NCI-H2196 (cell line): ENCODE results near the gene FNDC10.
"Not testable (repeated sequence)": the region's sequence is repeated elsewhere in the genome, so short reads cannot be mapped to it uniquely, and the experiment has no call there.

Experiments used
- DNase-seq: peaks from one replicate; lab custom pipeline; 2025; ENCODE audit not compliant: unreplicated experiment; lab: John Stamatoyannopoulos, UW

Gene FNDC10

GRCh38 chr1:1599935-1600860 lies at the start of gene FNDC10:
TSS of gene FNDC10 (minus strand) at chr1:1600135. CDS start at chr1:1600015, 120 bp downstream.
- no peak for DNase-seq

- DNase-seq = not testable (repeated sequence)
Observed at GRCh38 chr1:1648265-1648664, 48.3 kb upstream of the FNDC10 start.

DNA sequence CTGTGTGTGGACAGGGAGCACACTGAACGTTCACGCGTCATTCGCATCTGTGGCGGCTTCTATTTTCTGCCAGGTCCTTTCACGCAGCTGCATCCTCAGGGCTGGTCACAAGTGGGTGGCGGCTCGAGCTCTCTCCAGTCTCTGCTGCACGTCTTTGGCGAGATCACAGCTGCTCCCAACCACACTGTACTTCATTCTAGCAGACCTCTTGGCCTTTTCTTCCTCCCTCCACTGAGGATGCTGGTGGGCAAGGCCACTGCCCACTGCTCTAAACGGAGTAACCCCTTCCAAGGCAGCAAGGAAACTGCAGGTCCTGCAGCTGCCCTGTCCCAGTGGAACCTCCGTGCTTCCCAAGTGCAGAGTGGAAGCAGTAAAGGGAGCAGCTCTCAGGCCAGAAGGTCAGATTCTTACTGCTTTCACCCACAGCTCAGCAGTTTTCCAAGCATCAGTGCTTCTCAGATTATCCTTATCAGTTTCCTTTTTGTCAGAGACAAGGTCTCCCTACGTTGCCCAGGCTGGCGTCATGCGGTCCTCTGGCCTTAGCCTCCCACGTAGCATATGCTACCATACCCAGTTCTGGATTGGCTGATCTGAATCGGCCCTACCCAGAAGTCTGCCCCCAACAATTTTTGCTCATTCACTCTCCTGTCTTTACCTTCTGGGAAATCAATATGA lies 47.8 kb upstream of the FNDC10 start:
- DNase-seq = not testable (repeated sequence)

GRCh38 chr1:1646326-1646725 lies 46.4 kb upstream of the FNDC10 start:
- DNase-seq = not testable (repeated sequence)

DNA sequence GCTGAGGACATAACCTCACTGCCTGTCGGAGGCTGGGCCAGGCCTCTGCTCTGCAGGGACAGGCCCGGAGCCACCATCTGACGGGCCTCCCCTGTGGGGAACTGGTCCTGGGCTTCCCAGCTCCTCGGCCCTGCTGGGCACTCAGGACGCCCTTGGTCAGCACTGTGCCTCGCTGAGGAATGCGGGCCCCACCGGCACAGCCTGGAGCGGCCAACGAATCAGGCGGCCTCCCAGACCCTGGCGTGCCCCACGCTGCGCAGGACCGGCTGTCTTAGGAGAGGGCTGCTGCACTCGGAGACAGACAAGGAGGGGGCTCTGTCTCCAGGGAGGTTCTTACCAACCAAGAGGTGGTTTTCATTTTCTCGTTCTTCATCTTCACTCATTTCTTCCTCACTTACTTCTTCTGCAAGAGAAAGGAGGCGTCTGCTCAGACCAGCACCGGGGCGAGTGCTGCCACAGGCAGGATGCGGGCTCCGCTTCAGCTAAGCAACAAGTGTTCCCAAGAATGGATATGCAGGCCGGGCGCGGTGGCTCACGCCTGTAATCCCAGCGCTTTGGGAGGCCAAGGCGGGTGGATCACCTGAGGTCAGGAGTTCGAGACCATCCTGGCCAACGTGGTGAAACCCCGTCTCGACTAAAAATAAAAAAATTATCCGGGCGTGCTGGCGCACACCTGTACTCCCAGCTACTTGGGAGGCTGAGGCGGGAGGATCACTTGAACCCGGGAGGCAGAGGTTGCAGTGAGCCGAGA lies 41.0 kb upstream of the FNDC10 start:
- DNase-seq = not testable (repeated sequence)

DNA sequence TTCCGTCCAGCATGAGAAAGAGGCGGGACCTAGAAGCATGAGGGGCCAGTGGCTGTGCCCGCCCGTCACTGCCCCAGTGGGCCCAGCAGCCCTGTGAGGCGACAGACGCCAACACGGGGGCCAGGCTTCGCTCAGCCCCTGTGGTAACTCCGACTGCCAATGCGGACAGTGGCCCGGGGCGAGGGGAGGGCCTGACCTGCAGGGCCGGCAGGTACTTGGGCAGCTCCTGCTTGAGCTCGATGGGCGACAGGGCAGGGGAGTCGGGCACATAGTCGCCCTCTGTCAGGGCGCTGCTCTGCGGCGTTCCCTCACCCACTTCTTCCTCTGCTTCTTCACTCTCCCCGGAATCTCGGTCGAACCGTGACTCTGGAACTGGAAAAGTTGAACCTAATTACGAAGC lies 40.1 kb upstream of the FNDC10 start:
- DNase-seq = not testable (repeated sequence)

DNA sequence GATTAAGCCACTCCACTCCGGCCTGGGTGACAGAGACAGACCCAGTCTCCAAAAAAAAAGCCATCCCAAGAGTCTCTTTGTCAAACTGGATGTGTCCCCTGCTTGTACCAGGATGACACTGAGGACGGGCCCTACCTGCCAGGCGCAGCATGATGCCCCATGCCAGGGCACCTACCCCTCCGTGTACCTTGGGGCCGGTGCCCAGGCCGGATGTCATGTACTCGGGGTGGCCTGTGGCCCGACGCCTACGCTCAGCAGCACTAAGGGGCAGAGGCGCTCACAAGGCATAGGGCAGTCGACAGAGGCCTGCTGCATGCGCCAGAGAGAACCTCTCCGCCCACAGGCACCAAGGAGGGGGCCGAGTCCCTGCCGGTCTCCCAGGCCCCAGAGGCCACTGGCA lies 39.4 kb upstream of the FNDC10 start:
- not testable (repeated sequence) for DNase-seq

DNA sequence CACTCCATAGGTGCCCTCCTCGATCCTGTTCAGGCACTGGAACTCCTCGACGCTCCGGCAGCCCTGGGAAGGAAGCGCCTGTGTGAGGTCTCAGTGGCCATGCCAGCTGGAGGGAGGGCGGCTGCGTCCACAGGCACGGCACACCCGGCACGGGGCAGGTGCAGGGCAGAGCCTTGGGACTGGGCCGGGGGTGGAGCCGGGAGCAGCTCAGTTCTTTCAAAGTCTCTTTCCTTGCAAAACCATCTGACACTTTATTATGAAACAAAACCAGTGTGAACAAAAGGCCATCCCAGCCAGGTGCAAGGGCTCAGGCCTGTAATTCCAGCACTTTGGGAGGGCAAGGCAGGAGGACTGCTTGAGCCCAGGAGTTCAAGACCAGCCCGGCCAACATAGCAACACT lies 38.6 kb upstream of the FNDC10 start:
- DNase-seq = peak; percentile 32

DNA sequence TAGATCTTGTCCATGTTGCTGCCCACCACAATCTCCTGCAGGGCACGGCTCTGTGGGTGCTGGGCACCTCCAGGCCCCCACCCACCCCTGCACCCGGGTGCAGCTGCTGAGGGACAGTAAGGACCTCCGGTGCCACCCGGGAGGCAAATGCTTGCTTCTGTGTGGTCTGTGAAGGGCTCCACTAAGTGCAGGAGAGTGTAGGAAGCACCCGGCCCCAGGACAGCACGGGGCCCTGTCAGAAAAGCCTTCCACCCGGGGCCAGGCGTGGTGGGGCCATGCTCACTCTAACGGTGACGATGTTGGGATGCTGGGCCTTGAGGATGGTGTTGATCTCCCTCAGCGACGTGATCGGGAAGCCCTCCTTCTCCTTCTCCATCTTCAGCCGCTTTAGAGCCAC lies 37.5 kb upstream of the FNDC10 start:
- not testable (repeated sequence) for DNase-seq

DNA sequence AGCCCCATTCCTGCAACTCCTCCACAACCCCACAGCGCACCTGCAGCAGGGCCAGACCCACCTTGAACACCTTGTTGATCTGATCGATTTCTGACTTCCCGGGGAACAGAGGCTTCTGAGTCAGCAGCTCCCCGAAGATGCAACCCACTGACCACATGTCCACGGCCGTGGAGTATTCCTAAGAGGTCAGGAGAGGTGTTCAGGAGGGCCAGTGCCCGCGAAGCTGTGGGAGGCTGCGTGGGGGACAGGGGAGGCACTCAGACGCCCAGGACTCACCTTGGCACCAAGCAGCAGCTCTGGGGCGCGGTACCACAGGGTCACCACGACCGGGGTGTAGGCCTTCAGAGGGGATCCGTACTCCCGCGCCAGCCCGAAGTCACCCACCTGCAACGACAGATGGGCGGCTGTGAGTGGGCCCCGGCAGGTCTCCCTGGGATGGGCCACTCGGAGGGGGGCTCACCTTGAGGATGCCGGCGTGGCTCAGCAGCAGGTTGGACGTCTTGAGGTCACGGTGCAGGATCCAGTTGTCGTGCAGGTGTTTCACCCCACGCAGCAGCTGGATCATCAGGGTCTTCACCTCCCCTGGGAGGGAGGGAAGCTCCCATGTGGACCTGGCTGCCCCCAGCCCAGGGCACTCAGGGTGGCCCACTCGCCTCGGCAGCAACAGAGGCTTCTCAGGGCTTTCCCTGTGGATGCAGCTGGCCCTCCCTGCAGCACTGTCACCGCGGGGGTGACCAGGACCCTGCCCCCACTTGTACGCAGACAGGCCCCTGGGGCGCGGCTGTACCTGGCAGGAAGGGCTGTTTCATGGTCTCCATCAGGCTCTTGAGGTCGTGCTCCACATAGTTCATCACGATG lies 36.9 kb upstream of the FNDC10 start:
- not testable (repeated sequence) for DNase-seq

- not testable (repeated sequence) for DNase-seq
Observed at GRCh38 chr1:1634613-1635012, 34.7 kb upstream of the FNDC10 start.

DNA sequence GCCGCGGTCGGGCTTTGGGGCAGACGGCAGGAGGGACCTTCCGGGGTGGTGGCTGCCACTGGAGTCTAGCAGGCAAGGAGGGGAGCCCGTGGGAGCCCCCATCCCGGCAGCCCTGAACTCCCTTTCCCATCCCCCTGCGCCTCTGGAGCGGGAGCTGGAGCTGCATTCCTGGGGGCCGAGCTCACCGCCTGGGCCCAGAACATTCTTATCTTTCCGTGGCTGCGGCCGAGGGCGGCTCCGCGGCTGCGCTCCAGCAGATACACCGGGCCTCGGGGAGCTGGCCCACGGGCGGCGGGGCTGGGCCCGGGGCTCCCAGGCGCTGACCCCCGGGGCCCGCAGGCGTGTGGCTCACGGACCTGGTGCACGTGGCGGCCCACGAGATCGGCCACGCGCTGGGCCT lies 33.5 kb upstream of the FNDC10 start:
- not testable (repeated sequence) for DNase-seq

GRCh38 chr1:1631782-1632420 lies 32.0 kb upstream of the FNDC10 start, which contains the start of gene MMP23B:
TSS of gene MMP23B (plus strand) at chr1:1632173. CDS start at chr1:1632219, 46 bp downstream.
- DNase-seq = no peak

DNA sequence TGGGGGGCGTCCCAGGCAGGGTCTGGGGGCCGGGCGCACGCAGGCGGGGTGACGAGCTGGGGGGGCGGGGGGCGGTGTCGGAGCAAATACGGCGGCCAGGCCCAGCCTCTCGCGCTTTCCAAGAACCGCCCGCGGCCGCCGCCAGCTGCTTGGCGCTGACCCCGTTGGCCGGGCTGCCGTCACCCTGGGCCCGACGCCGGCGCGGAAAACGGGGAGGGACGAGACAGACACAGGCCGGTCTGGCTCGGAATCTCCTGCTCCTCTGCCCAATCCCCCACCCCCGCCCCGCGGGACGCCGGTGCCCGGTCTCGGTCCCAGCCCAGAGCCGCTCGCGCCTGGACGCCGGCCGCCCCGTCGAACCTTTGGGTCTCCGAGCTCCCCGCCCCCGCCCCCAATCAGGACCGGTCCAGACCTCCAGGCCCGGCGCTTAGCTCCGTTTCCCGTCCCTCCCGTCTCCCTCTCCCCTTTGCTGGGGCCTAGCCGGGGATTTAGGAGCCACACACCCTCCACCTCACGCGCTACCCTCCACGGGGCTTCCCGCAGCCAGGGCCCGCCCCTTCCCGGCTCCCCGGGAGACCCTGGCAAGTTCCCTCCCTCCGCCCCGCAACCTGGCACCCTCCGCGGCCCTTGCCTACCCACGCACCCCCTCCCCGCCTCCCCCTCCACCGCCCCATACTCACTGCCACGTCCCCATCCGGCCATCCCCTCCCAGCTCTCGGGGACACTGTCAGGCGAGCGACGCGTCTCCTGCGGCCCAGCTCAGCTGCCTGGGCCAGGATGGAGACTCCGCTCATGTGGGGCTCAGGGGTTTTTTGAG lies 31.2 kb upstream of the FNDC10 start:
- DNase-seq = peak; percentile 67

DNA sequence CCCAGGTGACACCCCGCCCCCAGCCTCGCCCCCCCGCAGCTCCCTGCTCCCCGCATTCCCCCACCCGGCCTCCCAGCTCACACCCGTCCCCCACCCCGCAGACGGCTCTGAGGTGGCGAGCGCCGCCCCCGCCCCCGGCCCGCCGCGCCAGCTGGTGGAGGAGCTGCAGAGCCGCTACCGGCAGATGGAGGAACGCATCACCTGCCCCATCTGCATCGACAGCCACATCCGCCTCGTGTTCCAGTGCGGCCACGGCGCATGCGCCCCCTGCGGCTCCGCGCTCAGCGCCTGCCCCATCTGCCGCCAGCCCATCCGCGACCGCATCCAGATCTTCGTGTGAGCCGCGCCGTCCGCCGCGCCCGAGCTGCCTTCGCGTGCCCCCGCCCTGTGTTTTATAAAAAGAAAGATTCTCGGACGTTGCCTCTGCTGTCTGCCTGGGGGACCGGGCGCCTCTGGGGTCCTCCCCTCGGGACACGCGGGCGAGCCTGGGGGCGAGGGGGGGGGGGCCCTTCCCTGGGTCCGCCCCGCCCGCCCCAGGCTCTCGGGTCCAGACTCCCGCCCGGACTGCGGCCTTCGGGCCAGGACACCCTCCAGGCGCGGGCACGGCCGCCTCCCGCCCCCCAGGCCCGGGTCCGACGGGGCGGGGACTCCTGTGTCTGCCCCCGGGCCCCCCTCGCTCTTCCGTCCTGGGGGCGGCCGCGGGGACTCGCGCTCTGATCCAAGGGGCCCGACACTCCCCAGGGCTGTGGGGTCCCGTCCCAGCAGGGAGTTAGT lies 30.4 kb upstream of the FNDC10 start:
- peak; percentile 92 for DNase-seq

DNA sequence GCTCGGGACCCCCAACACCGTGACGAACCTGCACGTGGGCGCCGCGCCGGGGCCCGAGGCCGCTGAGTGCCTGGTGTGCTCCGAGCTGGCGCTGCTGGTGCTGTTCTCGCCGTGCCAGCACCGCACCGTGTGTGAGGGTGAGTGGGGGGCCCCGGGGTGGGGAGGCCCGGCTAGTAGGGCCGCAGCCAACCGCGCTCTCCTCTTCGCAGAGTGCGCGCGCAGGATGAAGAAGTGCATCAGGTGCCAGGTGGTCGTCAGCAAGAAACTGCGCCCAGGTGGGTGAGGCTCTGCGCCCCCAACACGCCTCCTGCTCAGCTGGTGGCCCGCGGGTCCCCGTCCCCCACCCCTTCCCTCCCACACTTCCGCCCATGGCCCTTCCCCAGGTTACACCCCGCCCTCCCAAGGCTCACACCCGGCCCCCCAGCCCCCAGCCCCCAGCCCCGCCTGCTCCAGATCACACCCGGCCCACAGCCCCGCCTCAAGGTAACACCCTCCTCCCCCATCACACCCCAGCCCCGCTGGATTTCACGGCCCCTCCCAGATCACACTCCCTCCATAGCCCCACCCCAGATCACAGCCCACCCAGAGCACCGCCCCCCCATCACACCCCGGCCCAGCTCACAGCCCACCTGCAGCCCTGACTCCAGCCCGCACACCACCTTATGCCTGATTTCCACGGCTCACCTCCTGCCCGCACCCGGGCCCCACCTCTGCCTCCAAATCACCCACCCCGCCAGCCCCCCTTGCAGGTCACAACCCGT lies 29.7 kb upstream of the FNDC10 start:
- DNase-seq = no peak

GRCh38 chr1:1628754-1629429 lies 29.0 kb upstream of the FNDC10 start:
- no peak for DNase-seq
